ENCODE measurements around the gene DPYSL4.

GRCh38 chr10:132172091-132173066 is 14.4 kb upstream of the DPYSL4 start:
- TF ChIP-seq CTCF (IDR thresholded peaks at IDR 0.05; ENCODE audit: insufficient read depth, low read depth, low read length) (no peak), EZH2 (IDR thresholded peaks at IDR 0.05; ENCODE audit: insufficient read depth, low read length) (no peak)

Data from astrocyte (in vitro differentiated cells and primary cell).